ENCODE results near the gene TAMALIN. TPM values are rescaled to one million over a fixed set of nuclear protein-coding genes. Genes with fewer than 3 reads are reported as not detected.

The TAMALIN gene
- polyA plus RNA-seq, 1 donor from 2014 or later, result 6.1 TPM

DNA sequence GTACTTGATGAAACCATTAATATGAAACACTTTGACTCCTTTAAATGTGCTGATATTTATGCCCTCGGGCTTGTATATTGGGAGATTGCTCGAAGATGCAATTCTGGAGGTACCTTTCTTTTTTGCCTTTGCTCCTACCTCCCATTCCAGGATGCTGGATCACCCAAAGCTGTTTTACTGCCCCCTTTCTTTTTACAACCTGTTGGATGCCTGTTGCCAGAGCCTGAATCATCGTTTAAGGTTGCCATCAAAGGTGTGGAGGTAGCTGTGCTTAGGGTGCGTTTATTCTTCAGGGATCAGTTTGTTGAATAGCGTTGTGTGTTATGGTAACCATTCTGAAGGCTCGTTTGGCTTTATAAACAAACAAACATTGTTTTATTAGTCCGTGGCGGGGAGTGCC is 19.9 kb upstream of the TAMALIN start:
- no peak overlapping the region for H3K4me3 ChIP-seq (ENCODE audit: low read length)
- no peak overlapping the region for H2AFZ ChIP-seq (ENCODE audit: low read depth, low read length)
- H3K27me3 ChIP-seq (ENCODE audit: insufficient read depth, low read depth, low read length), result no peaks in the 10 kb centered on the region
- H3F3A ChIP-seq (ENCODE audit: insufficient read depth, low read length, poor library complexity, severe bottlenecking), result no peaks in the 10 kb centered on the region
- H3K4me2 ChIP-seq (ENCODE audit: low read length), result no peak overlapping the region
- no peaks in the 10 kb centered on the region for H3K9me3 ChIP-seq (ENCODE audit: low read length)
- peaks cover 10% of the 10 kb centered on the region for H3K36me3 ChIP-seq (ENCODE audit: insufficient read depth, low read length)
- H3K27ac ChIP-seq (ENCODE audit: low read length), result no peak overlapping the region
- no peaks in the 10 kb centered on the region for H4K20me1 ChIP-seq (ENCODE audit: insufficient read depth)
- no peaks in the 10 kb centered on the region for H3K9me2 ChIP-seq (ENCODE audit: insufficient read depth, low read length)
- H3K79me2 ChIP-seq (replicated peaks; ENCODE audit: insufficient read depth, low read length), result no peaks in the 10 kb centered on the region
- TF ChIP-seq, protein P1, sequence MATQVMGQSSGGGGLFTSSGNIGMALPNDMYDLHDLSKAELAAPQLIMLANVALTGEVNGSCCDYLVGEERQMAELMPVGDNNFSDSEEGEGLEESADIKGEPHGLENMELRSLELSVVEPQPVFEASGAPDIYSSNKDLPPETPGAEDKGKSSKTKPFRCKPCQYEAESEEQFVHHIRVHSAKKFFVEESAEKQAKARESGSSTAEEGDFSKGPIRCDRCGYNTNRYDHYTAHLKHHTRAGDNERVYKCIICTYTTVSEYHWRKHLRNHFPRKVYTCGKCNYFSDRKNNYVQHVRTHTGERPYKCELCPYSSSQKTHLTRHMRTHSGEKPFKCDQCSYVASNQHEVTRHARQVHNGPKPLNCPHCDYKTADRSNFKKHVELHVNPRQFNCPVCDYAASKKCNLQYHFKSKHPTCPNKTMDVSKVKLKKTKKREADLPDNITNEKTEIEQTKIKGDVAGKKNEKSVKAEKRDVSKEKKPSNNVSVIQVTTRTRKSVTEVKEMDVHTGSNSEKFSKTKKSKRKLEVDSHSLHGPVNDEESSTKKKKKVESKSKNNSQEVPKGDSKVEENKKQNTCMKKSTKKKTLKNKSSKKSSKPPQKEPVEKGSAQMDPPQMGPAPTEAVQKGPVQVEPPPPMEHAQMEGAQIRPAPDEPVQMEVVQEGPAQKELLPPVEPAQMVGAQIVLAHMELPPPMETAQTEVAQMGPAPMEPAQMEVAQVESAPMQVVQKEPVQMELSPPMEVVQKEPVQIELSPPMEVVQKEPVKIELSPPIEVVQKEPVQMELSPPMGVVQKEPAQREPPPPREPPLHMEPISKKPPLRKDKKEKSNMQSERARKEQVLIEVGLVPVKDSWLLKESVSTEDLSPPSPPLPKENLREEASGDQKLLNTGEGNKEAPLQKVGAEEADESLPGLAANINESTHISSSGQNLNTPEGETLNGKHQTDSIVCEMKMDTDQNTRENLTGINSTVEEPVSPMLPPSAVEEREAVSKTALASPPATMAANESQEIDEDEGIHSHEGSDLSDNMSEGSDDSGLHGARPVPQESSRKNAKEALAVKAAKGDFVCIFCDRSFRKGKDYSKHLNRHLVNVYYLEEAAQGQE (IDR thresholded peaks at IDR 0.05; ENCODE audit: borderline replicate concordance), result no peak
- TF ChIP-seq CTCF (IDR thresholded peaks at IDR 0.05; ENCODE audit: poor library complexity, severe bottlenecking) (no peak), TAF1 (IDR thresholded peaks at IDR 0.05; ENCODE audit: low read depth) (no peak), SMC3 (conservative IDR thresholded peaks at IDR 0.05; ENCODE audit: poor library complexity) (no peak), MXI1 (conservative IDR thresholded peaks at IDR 0.05; ENCODE audit: poor library complexity, severe bottlenecking) (no peak), EZH2 (IDR thresholded peaks at IDR 0.05; ENCODE audit: borderline replicate concordance, insufficient read depth, low read length, poor library complexity, severe bottlenecking) (no peak), POLR2AphosphoS5 (IDR thresholded peaks at IDR 0.05) (no peak), EP300 (conservative IDR thresholded peaks at IDR 0.05; ENCODE audit: poor library complexity, severe bottlenecking) (no peak), RAD21 (conservative IDR thresholded peaks at IDR 0.05) (no peak)
- H3K9ac ChIP-seq (ENCODE audit: low read length), result no peak overlapping the region

DNA sequence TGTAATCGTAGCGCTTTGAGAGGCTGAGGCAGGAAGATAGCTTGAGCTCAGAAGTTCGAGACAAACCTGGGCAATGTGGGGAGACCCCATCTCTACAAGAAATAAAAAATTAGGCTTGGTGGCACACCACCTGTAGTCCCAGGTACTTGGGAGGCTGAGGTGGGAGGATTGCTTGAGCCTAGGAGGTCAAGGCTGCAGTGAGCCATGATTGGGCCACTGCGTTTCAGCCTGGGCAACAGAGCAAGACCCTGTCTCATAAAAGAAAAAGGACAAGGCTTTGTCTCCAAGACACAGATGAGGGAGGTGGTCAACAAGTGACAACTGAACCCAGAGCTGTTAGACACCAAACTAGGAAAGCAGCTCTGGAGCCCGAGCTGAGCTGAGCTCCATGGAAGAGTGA is 14.5 kb upstream of the TAMALIN start:
- H3K9me3 ChIP-seq (ENCODE audit: low read length), result no peaks in the 10 kb centered on the region
- no peak overlapping the region for H2AFZ ChIP-seq (ENCODE audit: low read depth, low read length)
- H3K4me3 ChIP-seq (ENCODE audit: low read length), result no peak overlapping the region
- H3F3A ChIP-seq (ENCODE audit: insufficient read depth, low read length, poor library complexity, severe bottlenecking), result no peaks in the 10 kb centered on the region
- H3K4me2 ChIP-seq (ENCODE audit: low read length), result no peak overlapping the region
- H3K27me3 ChIP-seq (ENCODE audit: insufficient read depth, low read depth, low read length), result no peaks in the 10 kb centered on the region
- H4K20me1 ChIP-seq (ENCODE audit: insufficient read depth), result no peaks in the 10 kb centered on the region
- no peak overlapping the region for H3K27ac ChIP-seq (ENCODE audit: low read length)
- H3K79me2 ChIP-seq (replicated peaks; ENCODE audit: insufficient read depth, low read length), result no peaks in the 10 kb centered on the region
- no peaks in the 10 kb centered on the region for H3K9me2 ChIP-seq (ENCODE audit: insufficient read depth, low read length)
- no peak for TF ChIP-seq RAD21 (conservative IDR thresholded peaks at IDR 0.05)
- TF ChIP-seq SMC3 (conservative IDR thresholded peaks at IDR 0.05; ENCODE audit: poor library complexity), result no peak
- TF ChIP-seq CTCF (IDR thresholded peaks at IDR 0.05; ENCODE audit: poor library complexity, severe bottlenecking), result no peak
- TF ChIP-seq MXI1 (conservative IDR thresholded peaks at IDR 0.05; ENCODE audit: poor library complexity, severe bottlenecking), result no peak
- TF ChIP-seq POLR2AphosphoS5 (IDR thresholded peaks at IDR 0.05), result no peak
- TF ChIP-seq TAF1 (IDR thresholded peaks at IDR 0.05; ENCODE audit: low read depth), result no peak
- no peak for TF ChIP-seq EP300 (conservative IDR thresholded peaks at IDR 0.05; ENCODE audit: poor library complexity, severe bottlenecking)
- TF ChIP-seq, protein P1 (IDR thresholded peaks at IDR 0.05; ENCODE audit: borderline replicate concordance), result no peak
- TF ChIP-seq EZH2 (IDR thresholded peaks at IDR 0.05; ENCODE audit: borderline replicate concordance, insufficient read depth, low read length, poor library complexity, severe bottlenecking), result no peak
- H3K36me3 ChIP-seq (ENCODE audit: insufficient read depth, low read length), result peaks cover 4% of the 10 kb centered on the region
- H3K9ac ChIP-seq (ENCODE audit: low read length), result no peak overlapping the region

Data from neural cell (in vitro differentiated cells).